GM12878 (cell line): ENCODE results near the gene PRUNE2. TPM values are rescaled to one million over a fixed set of nuclear protein-coding genes. Genes with fewer than 3 reads are reported as not detected.

Experiments
- ATAC-seq: fragments of 200-7000 bp; cut with Tn5 transposase; 3 replicates; pipeline ENCODE4 v1.9.1; 2020; ENCODE audit warnings: mild to moderate bottlenecking, moderate library complexity
- BruUV-seq: library from RNA; stranded (reverse); fragments of 400-500 nt; replicated peaks from 2 replicates; lab custom pipeline; 2021; lab: Mats Ljungman, UMichigan
- CTCF ChIA-PET: fragments of 300-600 bp; sonication (Branson Sonifier 250); formaldehyde crosslinking; extraction: SDS; loops from one replicate; lab custom pipeline; 2021; ENCODE audit warnings: inconsistent platforms; lab: Yijun Ruan, JAX
- POLR2A ChIA-PET: fragments of 350-600 bp; formaldehyde crosslinking; extraction: SDS; loops from one replicate; lab custom pipeline; 2021; ENCODE audit warnings: inconsistent platforms; lab: Charles Lee
- RAD21 ChIA-PET: fragments of 300-600 bp; sonication (Branson Sonifier 250); formaldehyde crosslinking; loops from one replicate; lab custom pipeline; 2023; ENCODE audit warnings: antibody characterized with exemption; ENCODE audit not compliant: unreplicated experiment; lab: Charles Lee
- SMC1A ChIA-PET: fragments of 300-600 bp; sonication (Branson Sonifier 250); formaldehyde crosslinking; loops from one replicate; lab custom pipeline; 2023; ENCODE audit not compliant: unreplicated experiment, uncharacterized antibody; lab: Charles Lee
- DNase-seq: peaks from one replicate; pipeline ENCODE4 v3.0.0-alpha.2; 2011; ENCODE audit warnings: low read depth, low spot score
- FAIRE-seq: peaks from 3 replicates; lab custom pipeline; 2011; peaks lifted over from hg19 to GRCh38; lab: Jason Lieb, UNC
- H2AFZ ChIP-seq: 2 replicates; pipeline ENCODE4 v1.6.0; 2011; ENCODE audit warnings: low read depth, low read length, control low read depth; ENCODE audit not compliant: control insufficient read depth
- H3K27ac ChIP-seq: 2 replicates; pipeline ENCODE4 v1.5.1; 2011; ENCODE audit warnings: control low read depth; ENCODE audit not compliant: control insufficient read depth, insufficient read depth
- H3K27me3 ChIP-seq, 2 experiments: replicated peaks in 1 of 2; 2 replicates each; pipeline versions ENCODE4 v1.6.0 to v1.6.1; 2011; ENCODE audit warnings: low read length in 1 of 2; ENCODE audit not compliant: control insufficient read depth in 2 of 2, insufficient read depth in 2 of 2
- H3K36me3 ChIP-seq, 2 experiments: 2 replicates each; pipeline ENCODE4 v1.5.1; 2011; ENCODE audit warnings: low read length in 1 of 2; ENCODE audit not compliant: control insufficient read depth in 2 of 2, insufficient read depth in 2 of 2
- H3K4me1 ChIP-seq: 2 replicates; pipeline ENCODE4 v1.6.1; 2011; ENCODE audit warnings: mild to moderate bottlenecking, low read length, moderate library complexity, mixed read lengths; ENCODE audit not compliant: control insufficient read depth, insufficient read depth
- H3K4me2 ChIP-seq: 2 replicates; pipeline ENCODE4 v1.6.0; 2011; ENCODE audit warnings: control low read depth; ENCODE audit not compliant: control insufficient read depth, insufficient read depth
- H3K4me3 ChIP-seq: fragments of 200-600 bp; sonication (generic); 2 replicates; pipeline ENCODE4 v1.5.1; 2016
- H3K79me2 ChIP-seq: 2 replicates; pipeline ENCODE4 v1.6.0; 2011; ENCODE audit warnings: low read length; ENCODE audit not compliant: control insufficient read depth, insufficient read depth
- H3K9ac ChIP-seq: 2 replicates; pipeline ENCODE4 v1.8.0; 2011; ENCODE audit warnings: low read length, control low read depth, mixed read lengths; ENCODE audit not compliant: control insufficient read depth, insufficient read depth
- H3K9me3 ChIP-seq: replicated peaks from 3 replicates; pipeline ENCODE4 v1.5.1; 2011; ENCODE audit warnings: mild to moderate bottlenecking, low read length; ENCODE audit not compliant: control insufficient read depth, insufficient read depth
- H4K20me1 ChIP-seq: 2 replicates; pipeline ENCODE4 v1.6.0; 2011; ENCODE audit not compliant: control insufficient read depth, insufficient read depth
- BRCA1 ChIP-seq: IDR thresholded peaks from 2 replicates; pipeline ENCODE4 v1.6.1; 2011; ENCODE audit warnings: low read depth, low read length, improper control_type of control experiment
- EED ChIP-seq: sonication (generic); IDR thresholded peaks from 2 replicates; pipeline ENCODE4 v1.6.1; 2016; ENCODE audit warnings: antibody characterized with exemption, low read depth
- GATAD2B ChIP-seq: fragments of 450-650 bp; conservative IDR thresholded peaks from 2 replicates; pipeline ENCODE4 v1.6.1; 2017; ENCODE audit warnings: low read depth, mild to moderate bottlenecking, moderate library complexity
- HDAC6 ChIP-seq: fragments of 200-600 bp; sonication (generic); IDR thresholded peaks from one replicate; pipeline ENCODE4 v1.8.0; 2017; ENCODE audit warnings: antibody characterized with exemption; ENCODE audit not compliant: unreplicated experiment
- IRF3 ChIP-seq: fragments of 450-650 bp; IDR thresholded peaks from 2 replicates; pipeline ENCODE4 v1.6.1; 2014; ENCODE audit warnings: mild to moderate bottlenecking
- LARP7 ChIP-seq: fragments of 450-650 bp; IDR thresholded peaks from 2 replicates; pipeline ENCODE4 v1.6.1; 2017; ENCODE audit warnings: mild to moderate bottlenecking
- MEF2B ChIP-seq: fragments of 450-650 bp; IDR thresholded peaks from 2 replicates; pipeline ENCODE4 v1.6.1; 2018; ENCODE audit warnings: mild to moderate bottlenecking, moderate library complexity; ENCODE audit not compliant: partially characterized antibody, poor library complexity, severe bottlenecking
- NKRF ChIP-seq: fragments of 450-650 bp; conservative IDR thresholded peaks from 2 replicates; pipeline ENCODE4 v1.6.1; 2017; ENCODE audit warnings: mild to moderate bottlenecking, moderate library complexity
- PAX8 ChIP-seq: fragments of 450-650 bp; IDR thresholded peaks from 2 replicates; pipeline ENCODE4 v1.6.1; 2017; ENCODE audit warnings: mild to moderate bottlenecking, moderate library complexity
- POLR2AphosphoS2 ChIP-seq: IDR thresholded peaks from 2 replicates; pipeline ENCODE4 v1.6.1; 2011; ENCODE audit warnings: low read depth, mild to moderate bottlenecking, low read length, improper control_type of control experiment, moderate library complexity
- RELB ChIP-seq: fragments of 450-650 bp; IDR thresholded peaks from 2 replicates; pipeline ENCODE4 v1.6.1; 2017; ENCODE audit warnings: low read depth, mild to moderate bottlenecking, moderate library complexity
- SKIL ChIP-seq: fragments of 450-650 bp; IDR thresholded peaks from 2 replicates; pipeline ENCODE4 v1.6.1; 2017; ENCODE audit warnings: mild to moderate bottlenecking, low read depth, inconsistent platforms; ENCODE audit not compliant: poor library complexity, severe bottlenecking
- STAT1 ChIP-seq: fragments of 450-650 bp; conservative IDR thresholded peaks from 2 replicates; pipeline ENCODE4 v1.6.1; 2014; ENCODE audit warnings: antibody characterized with exemption, mild to moderate bottlenecking
- ZBTB33 ChIP-seq: fragments of 450-650 bp; IDR thresholded peaks from 2 replicates; pipeline ENCODE4 v1.6.1; 2017; ENCODE audit warnings: mild to moderate bottlenecking
- WGBS: methylation state at CpG from one replicate; pipeline ENCODE4 v1.1.6; 2016; ENCODE audit warnings: low lambda C conversion rate; ENCODE audit not compliant: insufficient replicate concordance, insufficient coverage; ENCODE audit errors: missing lambda C conversion rate; 5-methylcytosine and 5-hydroxymethylcytosine counted together
- in situ Hi-C: fragments of 300-500 bp; cut with MboI; formaldehyde crosslinking; loops from 9 replicates; pipeline ENCODE4 v1.14.3; 2018; ENCODE audit warnings: mixed read lengths
- intact Hi-C: fragments of 100-400 bp; cut with micrococcal nuclease; formaldehyde crosslinking; loops from one replicate; pipeline ENCODE4 v1.14.2; 2022; ENCODE audit not compliant: unreplicated experiment
- polyA plus RNA-seq, 11 experiments: library from polyadenylated mRNA; depleted of rRNA in 4 of 11; unstranded in 6 of 11; stranded (reverse) in 5 of 11; fragments of >200 nt; fragmentation: Nextera tagmentation in 4 of 11; fragmentation: Illumina TruSeq in 1 of 11; extraction: Ambion mirVana in 4 of 11; extraction: Trizol in 1 of 11; gene quantifications; 1 replicate in 1 of 11; 2 replicates in 10 of 11; pipeline versions ENCODE4 v1.2.1 to v1.2.3, GENCODE V29; 2011 to 2016; ENCODE audit warnings: inconsistent platforms in 2 of 11, missing spikeins in 2 of 11, low read depth in 1 of 11
- total RNA-seq, 4 experiments: library from RNA; depleted of rRNA in 3 of 4; stranded (reverse); fragments of >200 nt in 3 of 4; fragmentation: Illumina TruSeq in 1 of 4; extraction: Trizol in 1 of 4; gene quantifications; 2 replicates each; pipeline versions ENCODE4 v1.2.1 to v1.2.3, GENCODE V29; 2013 to 2021

Gene PRUNE2
- total and polyA plus RNA-seq, 10 of the 15 experiments (the other 5 are each of a cell fraction or from before 2014, with no cell fraction given) = 0.07 to 0.63 (median 0.25) TPM

- ChIA-PET POLR2A (no interaction called here), SMC1A (no interaction called here), RAD21 (no interaction called here), CTCF (no interaction called here)
- Histone ChIP-seq H3K79me2 (no peaks in the 10 kb centered on the region), H3K27me3 (no peaks in the 10 kb centered on the region), H3K9ac (no peak overlapping the region), H2AFZ (no peak overlapping the region), H3K4me2 (no peak overlapping the region), H3K4me1 (no peaks in the 10 kb centered on the region), H3K4me3 (no peak overlapping the region), H3K9me3 (no peaks in the 10 kb centered on the region), H3K36me3 (no peaks in the 10 kb centered on the region), H3K27ac (no peak overlapping the region), H4K20me1 (no peaks in the 10 kb centered on the region)
- intact Hi-C loops (no loop called here), in situ Hi-C loops (loop anchor here (25.0 kb wide), 1 partner anchor 344 kb away; no protein-coding TSS in a partner anchor)
- DNase-seq = no peak
- 38% methylated on average over 4 of the region's 4 CpGs for WGBS
- ATAC-seq = no peak
- BruUV-seq = no TSS peak
- FAIRE-seq = no peak
- TF ChIP-seq ZBTB33 (no peak), SKIL (no peak), IRF3 (no peak), NKRF (no peak), RELB (no peak), EED (no peak), STAT1 (no peak), PAX8 (no peak), HDAC6 (no peak), BRCA1 (no peak), LARP7 (no peak), POLR2AphosphoS2 (no peak), GATAD2B (no peak), MEF2B (no peak)
Measured at GRCh38 chr9:76818271-76818670, 87.6 kb downstream of the PRUNE2 start.
